ENCODE measurements around the gene XRCC5. TPM values are rescaled to one million over a fixed set of nuclear protein-coding genes. Genes with fewer than 3 reads are reported as not detected.
A peak's percentile ranks its signal among the peaks of the same experiment; 100 is the strongest.

Gene XRCC5
- total and polyA plus RNA-seq, 2 donors (not counting 1 experiment from before 2014, with no cell fraction given) = 152 to 278 TPM

DNA sequence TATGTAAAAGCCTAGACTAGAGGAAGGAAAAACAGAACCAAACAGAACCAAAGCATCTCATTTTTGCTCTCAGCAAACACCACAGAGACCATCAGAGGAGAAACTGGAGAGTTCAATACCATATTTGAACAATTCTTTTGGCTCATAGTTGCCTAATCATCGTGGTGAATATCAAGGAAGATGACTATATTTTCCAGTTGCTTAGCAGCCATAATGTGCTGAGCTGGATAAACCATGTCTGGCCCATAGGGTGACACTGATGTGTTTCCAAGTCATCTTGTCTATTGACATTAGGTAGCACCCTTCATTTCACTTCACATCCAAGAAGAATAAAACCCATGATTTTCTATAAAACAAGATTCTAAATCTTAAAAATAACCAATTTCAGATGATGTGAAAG is 5.9 kb upstream of the XRCC5 start:
- DNase-seq (ENCODE audit: low read depth in 2 of 2) = no peak
- Histone ChIP-seq H3K9me3 (ENCODE audit: control insufficient read depth, insufficient read depth, low read depth, low read length) (no peaks in the 10 kb centered on the region), H3K4me2 (ENCODE audit: extremely low read depth, insufficient read depth, low read length) (no peak overlapping the region), H4K20me1 (ENCODE audit: control insufficient read depth, extremely low read depth, insufficient read depth, low read length) (no peaks in the 10 kb centered on the region), H2AFZ (ENCODE audit: low read length) (no peak overlapping the region), H3K36me3 (ENCODE audit: control insufficient read depth, insufficient read depth, low read length) (no peaks in the 10 kb centered on the region), H3K4me1 (ENCODE audit: control insufficient read depth, extremely low read depth, insufficient read depth, low read length) (no peaks in the 10 kb centered on the region), H3K79me2 (ENCODE audit: control insufficient read depth, insufficient read depth, low read length) (no peaks in the 10 kb centered on the region), H3K9ac (ENCODE audit: insufficient read depth, low read length) (no peak overlapping the region), H3K27ac (ENCODE audit: insufficient read depth, low read length) (no peak overlapping the region), H3K27me3 (ENCODE audit: control insufficient read depth, insufficient read depth, low read length) (peaks cover 3% of the 10 kb centered on the region), H3K4me3 (replicated peaks in 1 of 4; ENCODE audit: control extremely low read depth in 1 of 4, insufficient read depth in 1 of 4, low read depth in 3 of 4, low read length in 4 of 4) (no peak overlapping the region)
- TF ChIP-seq, protein P1, sequence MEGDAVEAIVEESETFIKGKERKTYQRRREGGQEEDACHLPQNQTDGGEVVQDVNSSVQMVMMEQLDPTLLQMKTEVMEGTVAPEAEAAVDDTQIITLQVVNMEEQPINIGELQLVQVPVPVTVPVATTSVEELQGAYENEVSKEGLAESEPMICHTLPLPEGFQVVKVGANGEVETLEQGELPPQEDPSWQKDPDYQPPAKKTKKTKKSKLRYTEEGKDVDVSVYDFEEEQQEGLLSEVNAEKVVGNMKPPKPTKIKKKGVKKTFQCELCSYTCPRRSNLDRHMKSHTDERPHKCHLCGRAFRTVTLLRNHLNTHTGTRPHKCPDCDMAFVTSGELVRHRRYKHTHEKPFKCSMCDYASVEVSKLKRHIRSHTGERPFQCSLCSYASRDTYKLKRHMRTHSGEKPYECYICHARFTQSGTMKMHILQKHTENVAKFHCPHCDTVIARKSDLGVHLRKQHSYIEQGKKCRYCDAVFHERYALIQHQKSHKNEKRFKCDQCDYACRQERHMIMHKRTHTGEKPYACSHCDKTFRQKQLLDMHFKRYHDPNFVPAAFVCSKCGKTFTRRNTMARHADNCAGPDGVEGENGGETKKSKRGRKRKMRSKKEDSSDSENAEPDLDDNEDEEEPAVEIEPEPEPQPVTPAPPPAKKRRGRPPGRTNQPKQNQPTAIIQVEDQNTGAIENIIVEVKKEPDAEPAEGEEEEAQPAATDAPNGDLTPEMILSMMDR (conservative IDR thresholded peaks at IDR 0.05 in 1 of 2, IDR thresholded peaks at IDR 0.05 in 1 of 2; ENCODE audit: low read depth in 1 of 2, low read length in 2 of 2) = no peak
- TF ChIP-seq EZH2 (IDR thresholded peaks at IDR 0.05; ENCODE audit: low read length, missing control alignments) = no peak

GRCh38 chr2:216104691-216105090 is 4.5 kb upstream of the XRCC5 start:
- Histone ChIP-seq H3K27ac (ENCODE audit: insufficient read depth, low read length) (no peak overlapping the region), H3K36me3 (ENCODE audit: control insufficient read depth, insufficient read depth, low read length) (no peaks in the 10 kb centered on the region)
- TF ChIP-seq, protein P1 (conservative IDR thresholded peaks at IDR 0.05 in 1 of 2, IDR thresholded peaks at IDR 0.05 in 1 of 2; ENCODE audit: low read depth in 1 of 2, low read length in 2 of 2) = no peak
- no peak for TF ChIP-seq EZH2 (IDR thresholded peaks at IDR 0.05; ENCODE audit: low read length, missing control alignments)

GRCh38 chr2:216107320-216107719 is 1.8 kb upstream of the XRCC5 start:
- Histone ChIP-seq H3K27me3 (ENCODE audit: control insufficient read depth, insufficient read depth, low read length) (peaks cover 3% of the 10 kb centered on the region), H3K79me2 (ENCODE audit: control insufficient read depth, insufficient read depth, low read length) (peaks cover 32% of the 10 kb centered on the region), H3K9me3 (ENCODE audit: control insufficient read depth, insufficient read depth, low read depth, low read length) (no peaks in the 10 kb centered on the region), H3K27ac (ENCODE audit: insufficient read depth, low read length) (no peak overlapping the region), H4K20me1 (ENCODE audit: control insufficient read depth, extremely low read depth, insufficient read depth, low read length) (no peaks in the 10 kb centered on the region), H3K4me2 (ENCODE audit: extremely low read depth, insufficient read depth, low read length) (no peak overlapping the region), H2AFZ (ENCODE audit: low read length) (peak overlapping the region; percentile 59), H3K36me3 (ENCODE audit: control insufficient read depth, insufficient read depth, low read length) (peaks cover 5% of the 10 kb centered on the region), H3K9ac (ENCODE audit: insufficient read depth, low read length) (no peak overlapping the region), H3K4me1 (ENCODE audit: control insufficient read depth, extremely low read depth, insufficient read depth, low read length) (peaks cover 2% of the 10 kb centered on the region), H3K4me3 (replicated peaks in 1 of 4; ENCODE audit: control extremely low read depth in 1 of 4, insufficient read depth in 1 of 4, low read depth in 3 of 4, low read length in 4 of 4) (no peak overlapping the region)
- DNase-seq (ENCODE audit: low read depth in 2 of 2) = no peak
- no peak for TF ChIP-seq EZH2 (IDR thresholded peaks at IDR 0.05; ENCODE audit: low read length, missing control alignments)

More at GRCh38 chr2:216104691-216105090, 4.5 kb upstream of the XRCC5 start:
- Histone ChIP-seq H3K4me1 (ENCODE audit: control insufficient read depth, extremely low read depth, insufficient read depth, low read length) (no peaks in the 10 kb centered on the region), H3K4me2 (ENCODE audit: extremely low read depth, insufficient read depth, low read length) (no peak overlapping the region), H3K9me3 (ENCODE audit: control insufficient read depth, insufficient read depth, low read depth, low read length) (no peaks in the 10 kb centered on the region), H3K79me2 (ENCODE audit: control insufficient read depth, insufficient read depth, low read length) (peaks cover 5% of the 10 kb centered on the region), H4K20me1 (ENCODE audit: control insufficient read depth, extremely low read depth, insufficient read depth, low read length) (no peaks in the 10 kb centered on the region), H3K4me3 (replicated peaks in 1 of 4; ENCODE audit: control extremely low read depth in 1 of 4, insufficient read depth in 1 of 4, low read depth in 3 of 4, low read length in 4 of 4) (no peak overlapping the region), H2AFZ (ENCODE audit: low read length) (no peak overlapping the region), H3K9ac (ENCODE audit: insufficient read depth, low read length) (no peak overlapping the region), H3K27me3 (ENCODE audit: control insufficient read depth, insufficient read depth, low read length) (peaks cover 3% of the 10 kb centered on the region)
- no peak for DNase-seq (ENCODE audit: low read depth in 2 of 2)
